Erythroblast (primary cell): ENCODE results near the gene DDR1.

Experiments
- GATA1 ChIP-seq: IDR thresholded peaks from 2 replicates; pipeline ENCODE4 v1.6.1; 2011; ENCODE audit warnings: low read depth, mild to moderate bottlenecking, control low read depth, low read length, moderate library complexity
- POLR2A ChIP-seq: IDR thresholded peaks from 2 replicates; pipeline ENCODE4 v1.6.1; 2011; ENCODE audit warnings: mild to moderate bottlenecking, low read length

DNA sequence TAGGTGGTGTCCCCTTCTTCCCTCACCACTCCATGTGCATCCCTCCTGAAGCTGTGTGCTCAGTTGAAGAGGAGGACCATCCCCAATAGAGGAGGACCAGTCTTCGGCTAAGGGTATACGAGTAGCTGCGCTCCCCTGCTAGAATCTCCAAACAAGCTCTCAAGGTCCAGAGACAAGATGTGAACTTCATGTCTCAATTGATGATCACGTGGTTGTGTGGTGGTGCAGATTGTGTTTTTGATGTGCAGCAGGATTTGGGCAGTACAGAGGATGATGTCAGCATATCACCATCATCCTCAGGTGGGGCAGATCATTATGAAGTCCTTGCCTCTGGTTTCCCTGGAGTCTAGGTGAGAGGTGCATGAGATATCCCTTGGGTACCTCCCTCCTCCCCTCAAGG lies 20.0 kb upstream of the DDR1 start:
- TF ChIP-seq POLR2A (no peak), GATA1 (no peak)
